Fibroblast of the aortic adventitia (primary cell): ENCODE results near the gene CLEC3B. TPM values are rescaled to one million over a fixed set of nuclear protein-coding genes. Genes with fewer than 3 reads are reported as not detected.

Experiments used
- DNase-seq: peaks from one replicate; pipeline ENCODE4 v3.0.0-alpha.2; 2010; ENCODE audit warnings: low read depth
- H3K4me3 ChIP-seq: 2 replicates; pipeline ENCODE4 v1.5.1; 2011; ENCODE audit warnings: low read depth, mild to moderate bottlenecking, control low read depth, low read length, moderate library complexity
- total RNA-seq: library from RNA; depleted of rRNA; stranded (reverse); fragments of >200 nt; gene quantifications from 2 replicates; pipeline ENCODE4 v1.2.3, GENCODE V29; 2012; ENCODE audit warnings: low replicate concordance
- TF ChIP-seq, protein P1 (sequence below): IDR thresholded peaks from 2 replicates; pipeline ENCODE4 v1.5.1; 2011; ENCODE audit warnings: mild to moderate bottlenecking, low read length, control low read depth, inconsistent platforms; ENCODE audit not compliant: insufficient read depth

CLEC3B gene
- total RNA-seq, 1 donor: 12.4 TPM

GRCh38 chr3:44988073-44988472, 38.0 kb upstream of the CLEC3B start:
- DNase-seq: peak; percentile 18
- TF ChIP-seq, protein P1, sequence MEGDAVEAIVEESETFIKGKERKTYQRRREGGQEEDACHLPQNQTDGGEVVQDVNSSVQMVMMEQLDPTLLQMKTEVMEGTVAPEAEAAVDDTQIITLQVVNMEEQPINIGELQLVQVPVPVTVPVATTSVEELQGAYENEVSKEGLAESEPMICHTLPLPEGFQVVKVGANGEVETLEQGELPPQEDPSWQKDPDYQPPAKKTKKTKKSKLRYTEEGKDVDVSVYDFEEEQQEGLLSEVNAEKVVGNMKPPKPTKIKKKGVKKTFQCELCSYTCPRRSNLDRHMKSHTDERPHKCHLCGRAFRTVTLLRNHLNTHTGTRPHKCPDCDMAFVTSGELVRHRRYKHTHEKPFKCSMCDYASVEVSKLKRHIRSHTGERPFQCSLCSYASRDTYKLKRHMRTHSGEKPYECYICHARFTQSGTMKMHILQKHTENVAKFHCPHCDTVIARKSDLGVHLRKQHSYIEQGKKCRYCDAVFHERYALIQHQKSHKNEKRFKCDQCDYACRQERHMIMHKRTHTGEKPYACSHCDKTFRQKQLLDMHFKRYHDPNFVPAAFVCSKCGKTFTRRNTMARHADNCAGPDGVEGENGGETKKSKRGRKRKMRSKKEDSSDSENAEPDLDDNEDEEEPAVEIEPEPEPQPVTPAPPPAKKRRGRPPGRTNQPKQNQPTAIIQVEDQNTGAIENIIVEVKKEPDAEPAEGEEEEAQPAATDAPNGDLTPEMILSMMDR: peak; percentile 61
- H3K4me3 ChIP-seq: no peak overlapping the region

DNA sequence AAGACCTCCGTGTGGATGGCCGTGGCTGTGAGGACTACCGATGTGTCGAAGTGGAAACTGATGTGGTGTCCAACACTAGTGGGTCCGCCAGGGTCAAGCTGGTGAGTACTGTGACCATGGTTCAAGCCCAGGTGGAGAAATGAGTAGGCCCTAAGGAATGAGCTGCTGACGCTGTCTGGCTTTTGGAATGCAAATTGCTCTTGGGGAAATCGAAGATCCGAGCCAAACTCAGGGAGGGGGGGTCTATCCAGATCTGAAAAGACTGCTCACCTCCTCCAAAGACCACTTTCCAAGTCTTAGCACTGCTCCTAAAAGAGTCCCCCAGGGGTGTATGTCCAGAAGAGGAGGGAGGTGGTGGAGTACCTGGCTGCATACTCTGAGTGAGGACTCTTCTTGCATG, 37.0 kb upstream of the CLEC3B start:
- TF ChIP-seq, protein P1: no peak
- no peak overlapping the region for H3K4me3 ChIP-seq
- DNase-seq: no peak

DNA sequence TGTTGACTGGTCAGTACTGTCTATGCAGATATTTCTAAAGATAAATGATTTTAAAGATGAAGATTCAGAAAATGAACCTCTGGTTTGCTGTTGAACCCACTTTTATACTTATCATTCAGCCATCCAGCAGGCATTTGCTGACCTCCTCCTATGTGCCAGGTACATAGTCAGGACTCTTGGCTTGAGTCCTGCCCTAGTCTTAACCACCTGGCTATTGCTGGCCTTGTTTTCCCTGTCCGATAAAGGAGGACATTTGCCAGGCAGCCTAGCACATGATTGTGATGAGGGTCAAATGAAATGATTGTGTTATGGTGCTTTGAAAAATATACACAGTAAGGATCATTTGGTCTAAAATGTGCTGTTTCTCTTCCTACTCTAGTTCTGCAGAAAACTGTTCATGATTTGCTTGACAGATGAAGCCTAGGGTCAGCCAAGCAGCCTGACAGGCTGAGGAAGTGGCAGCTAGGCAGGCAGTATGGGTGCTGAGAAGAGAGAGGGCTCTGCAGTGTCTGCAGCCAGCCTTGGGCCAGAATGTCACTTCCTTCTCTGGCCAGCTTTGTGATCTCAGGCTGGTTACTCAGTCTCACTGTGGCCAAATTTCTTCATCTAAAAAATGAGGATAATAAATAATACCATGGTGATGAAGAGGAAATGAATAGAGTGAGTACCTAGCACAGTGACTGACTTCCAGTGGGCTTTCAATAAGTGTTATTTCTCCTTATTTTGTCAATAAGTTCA, 36.3 kb upstream of the CLEC3B start:
- DNase-seq: no peak
- TF ChIP-seq, protein P1: no peak
- H3K4me3 ChIP-seq: no peak overlapping the region

DNA sequence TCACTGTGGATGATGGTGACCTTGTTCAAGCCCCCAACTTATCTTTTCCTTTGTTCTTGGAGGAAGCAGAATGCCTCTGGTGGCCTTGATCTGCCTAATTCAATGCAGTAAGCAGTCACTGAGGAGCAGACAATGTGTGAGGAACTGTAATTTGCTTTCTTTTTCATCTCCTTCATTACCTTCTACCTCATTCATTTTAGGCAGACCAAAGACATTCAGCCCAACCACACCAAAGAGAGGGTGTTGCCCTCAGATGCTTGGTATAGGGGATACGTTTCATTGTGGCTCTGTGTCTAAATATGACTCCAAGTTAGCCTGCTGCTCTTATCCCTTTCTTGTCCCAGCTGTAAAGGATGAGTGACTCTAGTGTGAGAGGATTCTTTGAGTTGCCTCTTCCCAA, 34.8 kb upstream of the CLEC3B start:
- TF ChIP-seq, protein P1: no peak
- DNase-seq: no peak
- H3K4me3 ChIP-seq: no peak overlapping the region

- no peak overlapping the region for H3K4me3 ChIP-seq
- TF ChIP-seq, protein P1: peak; percentile 75
- peak; percentile 19 for DNase-seq
These were observed 33.3 kb upstream of the CLEC3B start for GRCh38 chr3:44992555-44993470.

DNA sequence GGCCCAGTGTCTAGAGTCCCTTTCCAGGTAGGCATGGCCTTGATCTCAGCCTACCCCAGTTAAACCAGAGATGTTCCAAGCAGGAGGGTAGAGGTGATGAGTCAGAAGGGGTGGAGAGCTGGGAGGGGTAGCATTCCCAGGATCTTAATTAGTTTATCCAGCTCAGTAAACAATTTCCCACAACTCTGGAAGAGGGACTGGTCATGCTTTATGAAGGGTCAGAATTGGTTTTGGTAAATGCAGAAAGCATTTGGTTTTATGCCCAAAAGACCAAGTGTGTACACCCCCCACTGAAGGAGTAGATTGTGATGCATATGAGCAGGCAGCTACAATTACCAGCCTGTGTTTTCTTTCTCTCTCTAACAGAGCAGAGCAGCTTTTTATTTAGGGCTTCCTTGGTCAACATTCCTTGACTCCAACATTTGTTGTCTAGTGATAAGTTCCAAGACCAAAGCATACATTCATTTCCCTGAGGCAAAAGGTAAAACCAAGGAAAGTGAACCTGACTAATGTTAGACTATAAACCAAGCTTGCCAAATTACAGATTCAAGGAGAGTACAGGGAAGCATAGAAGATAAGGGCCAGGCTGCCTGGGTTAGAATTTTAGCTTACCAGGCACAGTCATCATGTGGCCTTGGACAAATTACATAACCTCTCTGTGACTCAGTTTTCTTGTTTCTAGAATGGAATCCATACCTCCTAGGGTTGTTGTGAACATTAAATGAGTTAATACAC, 32.5 kb upstream of the CLEC3B start:
- H3K4me3 ChIP-seq: no peak overlapping the region
- peak; percentile 59 for DNase-seq

More for the DNA sequence above, 32.5 kb upstream of the CLEC3B start:
- TF ChIP-seq, protein P1: no peak
